ENCODE results near the gene SHQ1. TPM values are rescaled to one million over a fixed set of nuclear protein-coding genes. Genes with fewer than 3 reads are reported as not detected.
A peak's percentile ranks its signal among the peaks of the same experiment; 100 is the strongest.

Gene SHQ1
- total RNA-seq, 1 experiment from 2014 or later: 21.7 TPM

DNA sequence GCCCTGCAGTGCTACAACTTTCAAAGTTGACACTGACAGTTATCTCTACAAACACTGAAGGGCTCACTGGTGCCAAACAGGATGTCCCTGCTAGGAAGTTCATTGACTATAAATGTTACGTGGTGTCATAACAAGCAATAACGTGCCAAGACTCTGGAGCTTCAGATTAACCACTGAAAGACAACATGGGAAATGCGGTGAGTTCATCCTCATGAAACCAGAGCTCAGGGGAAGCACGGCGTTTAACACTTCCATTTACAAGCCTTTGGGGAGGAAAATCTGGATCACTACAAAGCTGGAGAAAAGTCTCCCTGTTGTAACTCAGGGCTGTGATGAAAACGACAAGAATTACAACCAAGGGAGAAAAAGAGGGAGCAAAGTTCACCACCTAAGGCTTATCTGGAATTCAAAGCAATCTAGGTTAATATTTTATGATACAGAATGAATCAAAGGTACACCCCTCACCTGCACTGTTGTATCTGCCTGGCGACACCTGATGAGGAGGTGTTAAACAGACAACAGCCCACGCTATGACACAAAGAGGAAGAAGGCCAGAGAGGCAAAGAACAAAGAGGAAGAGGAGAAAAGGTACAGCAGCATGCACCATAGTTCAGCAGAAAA, 27.0 kb downstream of the SHQ1 start:
- Histone ChIP-seq H3K36me3 (replicated peaks; ENCODE audit: control insufficient read depth, insufficient read depth, low read length) (peaks cover 1% of the 10 kb centered on the region; the same call in 1 of the 2 replicates), H3K27me3 (ENCODE audit: control insufficient read depth, insufficient read depth, low read length) (no peaks in the 10 kb centered on the region)
- DNase-seq: no peak

DNA sequence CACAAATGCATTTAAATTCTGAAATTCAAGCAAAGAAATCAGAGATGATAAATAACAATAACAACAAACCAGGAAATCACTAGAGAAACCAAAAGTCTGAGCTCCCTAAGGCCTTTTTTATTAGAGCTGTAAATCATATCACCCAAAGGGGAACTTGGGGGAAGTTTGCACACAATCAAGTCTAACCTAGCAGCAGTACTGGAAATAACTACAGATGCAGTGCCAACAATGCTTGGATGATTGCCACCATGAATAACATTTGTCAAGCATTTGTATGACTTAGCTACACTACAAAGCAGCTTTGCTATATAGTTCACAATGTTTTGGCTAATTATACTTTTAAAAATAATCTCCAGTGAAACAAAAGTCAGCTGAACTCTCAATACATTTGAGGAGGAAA, 27.8 kb downstream of the SHQ1 start:
- H3K36me3 ChIP-seq (replicated peaks; ENCODE audit: control insufficient read depth, insufficient read depth, low read length): peaks cover 1% of the 10 kb centered on the region; the same call in 1 of the 2 replicates
- H3K4me3 ChIP-seq (ENCODE audit: insufficient read depth, low read depth, low read length): no peak overlapping the region
- H3K27me3 ChIP-seq (ENCODE audit: control insufficient read depth, insufficient read depth, low read length): no peaks in the 10 kb centered on the region
- DNase-seq: no peak

More for the DNA sequence above, 27.0 kb downstream of the SHQ1 start:
- H3K4me3 ChIP-seq (ENCODE audit: insufficient read depth, low read depth, low read length): no peak overlapping the region

DNA sequence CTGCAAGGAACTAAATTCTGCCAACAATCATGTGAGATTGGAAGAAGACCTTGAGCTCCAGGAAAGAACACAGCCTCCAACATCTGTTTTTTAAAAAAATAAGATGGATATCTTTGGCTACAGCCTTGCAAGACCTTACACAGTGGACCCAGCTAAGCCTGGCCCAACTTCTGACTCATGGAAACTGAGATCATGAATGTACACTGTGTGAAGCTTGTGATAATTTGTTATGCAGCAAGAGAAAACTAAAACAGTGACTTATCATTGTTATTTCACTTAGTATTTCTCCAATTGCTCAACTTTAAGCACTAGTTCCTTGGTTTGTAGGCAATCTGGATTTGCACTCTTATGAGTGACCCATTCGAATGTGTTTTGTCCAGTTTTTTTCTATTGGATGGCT, 29.3 kb downstream of the SHQ1 start:
- Histone ChIP-seq H3K4me3 (ENCODE audit: insufficient read depth, low read depth, low read length) (no peak overlapping the region), H3K36me3 (replicated peaks; ENCODE audit: control insufficient read depth, insufficient read depth, low read length) (peaks cover 1% of the 10 kb centered on the region; the same call in 1 of the 2 replicates), H3K27me3 (ENCODE audit: control insufficient read depth, insufficient read depth, low read length) (no peaks in the 10 kb centered on the region)
- DNase-seq: no peak

GRCh38 chr3:72818092-72818773, 30.0 kb downstream of the SHQ1 start:
- H3K27me3 ChIP-seq (ENCODE audit: control insufficient read depth, insufficient read depth, low read length): no peaks in the 10 kb centered on the region
- DNase-seq: peak; percentile 26
- H3K36me3 ChIP-seq (replicated peaks; ENCODE audit: control insufficient read depth, insufficient read depth, low read length): peaks cover 1% of the 10 kb centered on the region; the same call in 1 of the 2 replicates
- H3K4me3 ChIP-seq (ENCODE audit: insufficient read depth, low read depth, low read length): no peak overlapping the region

DNA sequence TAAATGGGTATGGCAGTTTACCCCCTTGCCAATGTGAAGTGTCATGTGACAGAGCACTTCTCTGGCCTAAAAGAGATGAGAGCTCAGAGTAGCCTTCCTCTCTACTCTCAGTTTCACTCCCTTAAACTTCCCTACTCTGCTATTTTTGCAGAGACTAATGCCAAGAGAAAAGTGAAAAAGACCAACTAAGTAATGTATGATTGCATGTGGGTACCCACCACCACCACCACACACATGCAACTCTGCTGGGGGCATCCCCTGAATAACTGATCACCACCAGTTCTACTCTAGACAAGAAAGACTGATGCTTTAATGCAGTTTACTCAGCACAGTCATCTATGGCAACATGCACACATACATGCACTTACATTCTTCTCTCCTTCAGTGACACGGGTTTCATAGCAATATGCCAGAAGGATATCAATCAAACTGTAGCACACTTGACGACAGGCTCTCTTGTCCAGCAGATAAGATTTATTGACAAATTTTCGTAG, 31.3 kb downstream of the SHQ1 start:
- DNase-seq: no peak
- Histone ChIP-seq H3K4me3 (ENCODE audit: insufficient read depth, low read depth, low read length) (no peak overlapping the region), H3K27me3 (ENCODE audit: control insufficient read depth, insufficient read depth, low read length) (no peaks in the 10 kb centered on the region), H3K36me3 (replicated peaks; ENCODE audit: control insufficient read depth, insufficient read depth, low read length) (peaks cover 1% of the 10 kb centered on the region; the same call in 1 of the 2 replicates)

DNA sequence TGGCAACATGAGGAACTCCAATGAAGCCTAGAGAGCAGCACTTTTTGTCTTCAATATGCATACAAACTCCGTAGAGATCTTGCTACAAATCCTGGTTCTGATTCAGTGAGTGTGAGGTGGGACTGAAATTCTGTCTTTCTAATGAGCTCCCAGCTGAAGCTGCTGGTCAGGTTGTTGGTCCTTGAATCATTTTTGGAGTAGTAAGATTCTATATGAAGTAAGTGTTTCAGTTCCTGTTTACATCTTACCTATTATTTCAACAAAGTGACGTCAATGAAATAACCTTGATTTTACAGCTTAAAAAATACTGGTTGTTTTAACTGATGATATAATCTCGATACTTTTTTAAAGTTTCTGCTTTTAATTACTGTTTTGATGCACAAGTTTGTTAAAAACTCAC, 33.9 kb downstream of the SHQ1 start:
- Histone ChIP-seq H3K4me3 (ENCODE audit: insufficient read depth, low read depth, low read length) (no peak overlapping the region), H3K36me3 (replicated peaks; ENCODE audit: control insufficient read depth, insufficient read depth, low read length) (peaks cover 1% of the 10 kb centered on the region; the same call in 1 of the 2 replicates), H3K27me3 (ENCODE audit: control insufficient read depth, insufficient read depth, low read length) (no peaks in the 10 kb centered on the region)
- DNase-seq: no peak

GRCh38 chr3:72812201-72812600, 36.0 kb downstream of the SHQ1 start:
- DNase-seq: no peak
- H3K36me3 ChIP-seq (replicated peaks; ENCODE audit: control insufficient read depth, insufficient read depth, low read length): peaks cover 1% of the 10 kb centered on the region; the same call in 1 of the 2 replicates
- no peaks in the 10 kb centered on the region for H3K27me3 ChIP-seq (ENCODE audit: control insufficient read depth, insufficient read depth, low read length)
- H3K4me3 ChIP-seq (ENCODE audit: insufficient read depth, low read depth, low read length): no peak overlapping the region

DNA sequence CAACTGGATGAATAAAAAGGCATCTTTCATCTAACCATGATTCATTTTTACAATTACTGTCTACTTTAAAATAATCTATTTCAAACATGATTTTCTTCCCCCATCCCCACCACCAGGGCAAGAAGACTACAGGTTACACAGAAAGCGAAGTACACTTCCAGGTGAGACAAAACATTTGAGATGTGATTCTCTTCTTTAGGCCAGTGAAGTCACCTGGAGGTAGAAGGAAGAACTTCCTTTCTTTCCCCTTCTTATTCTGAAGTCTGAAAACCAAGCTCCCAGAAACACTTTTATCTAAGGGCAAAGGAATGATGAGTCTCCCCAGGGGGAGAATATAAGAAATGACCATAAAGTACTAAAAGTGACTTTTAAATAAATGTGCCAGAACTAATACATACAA, 36.7 kb downstream of the SHQ1 start:
- H3K36me3 ChIP-seq (replicated peaks; ENCODE audit: control insufficient read depth, insufficient read depth, low read length): no peaks in the 10 kb centered on the region

GRCh38 chr3:72810659-72811434, 37.4 kb downstream of the SHQ1 start:
- DNase-seq: no peak
- Histone ChIP-seq H3K4me3 (ENCODE audit: insufficient read depth, low read depth, low read length) (no peak overlapping the region), H3K36me3 (replicated peaks; ENCODE audit: control insufficient read depth, insufficient read depth, low read length) (no peaks in the 10 kb centered on the region), H3K27me3 (ENCODE audit: control insufficient read depth, insufficient read depth, low read length) (no peaks in the 10 kb centered on the region)

More for the DNA sequence above, 36.7 kb downstream of the SHQ1 start:
- H3K27me3 ChIP-seq (ENCODE audit: control insufficient read depth, insufficient read depth, low read length): no peaks in the 10 kb centered on the region
- H3K4me3 ChIP-seq (ENCODE audit: insufficient read depth, low read depth, low read length): no peak overlapping the region
- peak; percentile 41 for DNase-seq

DNA sequence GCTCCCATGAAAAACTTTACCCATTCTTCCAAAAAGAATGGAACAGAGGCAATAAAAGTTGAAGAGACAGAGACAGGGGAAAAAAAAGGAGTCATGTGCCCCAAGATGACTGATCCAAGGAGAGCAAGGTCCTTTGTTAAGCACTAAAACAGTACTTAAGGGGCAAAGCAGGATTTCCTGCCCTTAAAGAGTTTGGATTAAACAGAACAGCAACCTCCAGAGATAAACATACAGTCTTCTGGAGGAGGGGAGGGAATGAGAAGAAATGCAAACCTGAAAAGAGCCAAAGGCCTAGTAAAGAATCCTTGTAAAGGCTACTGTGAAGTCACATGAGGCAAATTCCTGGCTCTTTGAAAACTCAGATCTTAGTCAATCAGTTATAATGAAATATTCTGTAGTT, 38.2 kb downstream of the SHQ1 start:
- DNase-seq: no peak
- no peak overlapping the region for H3K4me3 ChIP-seq (ENCODE audit: insufficient read depth, low read depth, low read length)
- H3K27me3 ChIP-seq (ENCODE audit: control insufficient read depth, insufficient read depth, low read length): no peaks in the 10 kb centered on the region
- H3K36me3 ChIP-seq (replicated peaks; ENCODE audit: control insufficient read depth, insufficient read depth, low read length): no peaks in the 10 kb centered on the region

DNA sequence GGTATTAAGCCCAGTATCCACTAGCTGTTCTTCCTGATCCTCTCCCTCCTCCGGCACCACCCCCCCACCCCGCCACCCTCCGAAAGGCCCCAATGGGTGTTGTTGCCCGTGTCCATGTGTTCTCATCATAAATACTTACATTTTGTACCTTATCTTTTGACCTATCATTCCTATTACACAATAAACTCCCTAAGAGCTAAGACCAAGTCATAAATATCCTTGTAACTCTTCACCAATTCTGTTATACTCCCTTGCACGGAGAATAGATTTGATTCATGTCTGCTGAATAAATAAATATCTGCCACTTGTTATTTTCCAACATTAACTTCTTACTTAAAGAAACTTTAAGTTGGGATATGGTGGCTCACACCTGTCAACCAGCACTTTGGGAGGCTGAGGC, 43.9 kb downstream of the SHQ1 start:
- no peaks in the 10 kb centered on the region for H3K27me3 ChIP-seq (ENCODE audit: control insufficient read depth, insufficient read depth, low read length)

DNA sequence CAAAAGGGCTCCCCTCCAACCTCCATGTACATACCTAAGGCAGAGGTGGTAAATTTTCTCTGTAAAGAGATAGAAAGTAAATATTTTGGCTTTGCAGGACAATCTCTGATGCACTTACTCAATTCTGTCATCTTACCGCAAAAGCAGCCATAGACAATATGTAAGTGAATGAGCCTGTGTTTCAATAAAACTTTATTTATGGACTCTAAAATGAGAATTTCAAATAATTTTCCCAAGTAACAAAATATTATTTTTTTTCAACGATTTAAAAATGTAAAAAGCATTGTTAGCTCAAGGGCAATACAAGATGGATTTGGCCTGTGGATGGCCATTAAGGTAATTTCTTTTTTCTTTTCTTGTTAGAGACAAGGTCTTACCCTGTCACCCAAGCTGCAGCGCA, 44.7 kb downstream of the SHQ1 start:
- no peaks in the 10 kb centered on the region for H3K27me3 ChIP-seq (ENCODE audit: control insufficient read depth, insufficient read depth, low read length)
- H3K4me3 ChIP-seq (ENCODE audit: insufficient read depth, low read depth, low read length): no peak overlapping the region
- no peak for DNase-seq
- H3K36me3 ChIP-seq (replicated peaks; ENCODE audit: control insufficient read depth, insufficient read depth, low read length): no peaks in the 10 kb centered on the region

More for the DNA sequence above, 43.9 kb downstream of the SHQ1 start:
- H3K36me3 ChIP-seq (replicated peaks; ENCODE audit: control insufficient read depth, insufficient read depth, low read length): no peaks in the 10 kb centered on the region
- H3K4me3 ChIP-seq (ENCODE audit: insufficient read depth, low read depth, low read length): no peak overlapping the region
- DNase-seq: no peak

GRCh38 chr3:72802001-72802400, 46.2 kb downstream of the SHQ1 start:
- H3K4me3 ChIP-seq (ENCODE audit: insufficient read depth, low read depth, low read length): no peak overlapping the region
- H3K27me3 ChIP-seq (ENCODE audit: control insufficient read depth, insufficient read depth, low read length): no peaks in the 10 kb centered on the region
- peak; percentile 30 for DNase-seq
- H3K36me3 ChIP-seq (replicated peaks; ENCODE audit: control insufficient read depth, insufficient read depth, low read length): no peaks in the 10 kb centered on the region

- Histone ChIP-seq H3K27me3 (ENCODE audit: control insufficient read depth, insufficient read depth, low read length) (no peaks in the 10 kb centered on the region), H3K36me3 (replicated peaks; ENCODE audit: control insufficient read depth, insufficient read depth, low read length) (no peaks in the 10 kb centered on the region)
- no peak for DNase-seq
Measured at GRCh38 chr3:72800869-72801268, 47.4 kb downstream of the SHQ1 start.

More at GRCh38 chr3:72800869-72801268, 47.4 kb downstream of the SHQ1 start:
- H3K4me3 ChIP-seq (ENCODE audit: insufficient read depth, low read depth, low read length): no peak overlapping the region

Data from H7 (cell line).